Measurements from ENCODE around the gene LRP1B.
"Not testable (repeated sequence)": the region's sequence is repeated elsewhere in the genome, so short reads cannot be mapped to it uniquely, and the experiment has no call there.

Gene LRP1B

DNA sequence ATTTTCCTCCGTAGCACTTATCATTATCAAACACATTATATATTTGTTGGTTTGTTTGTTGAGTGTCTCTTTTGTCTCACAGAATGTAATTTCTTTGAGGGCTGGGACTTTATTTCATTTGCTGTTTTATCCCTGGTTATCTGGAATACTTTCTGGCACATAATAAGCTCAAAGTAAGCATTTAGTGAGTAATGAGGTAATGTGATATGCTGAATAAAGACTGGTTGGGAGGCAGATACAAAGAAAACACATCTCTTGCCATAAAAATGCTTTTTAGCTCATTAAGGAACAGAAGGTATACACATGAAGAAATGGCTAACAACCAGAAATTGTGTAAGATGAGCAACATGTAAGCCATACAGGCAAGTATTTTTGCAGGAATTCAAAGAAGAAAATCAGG lies 1411.8 kb downstream of the LRP1B start:
- no peak for DNase-seq (ENCODE audit: low read depth, low spot score)

- no peak for DNase-seq (ENCODE audit: low read depth, low spot score)
Measured at GRCh38 chr2:140717481-140717880, 1413.3 kb downstream of the LRP1B start.

DNA sequence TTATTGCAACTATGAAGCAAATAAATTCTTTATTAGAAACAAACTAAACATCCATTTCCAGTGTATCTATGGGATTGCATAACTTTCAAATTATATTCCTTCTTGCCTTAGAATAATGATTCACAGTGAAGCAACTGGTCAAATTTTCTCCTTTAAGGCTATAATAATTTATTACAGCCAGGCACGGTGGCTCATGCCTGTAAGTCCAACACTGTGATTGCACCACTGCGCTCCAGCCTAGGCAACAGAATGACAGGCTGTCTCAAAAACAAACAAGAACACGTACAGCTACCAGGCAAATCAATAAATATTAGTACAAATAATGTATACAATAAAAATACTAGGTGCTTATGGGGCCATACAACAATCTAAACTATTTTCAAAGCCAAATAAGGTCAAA lies 1416.2 kb downstream of the LRP1B start:
- DNase-seq (ENCODE audit: low read depth, low spot score), result no peak

DNA sequence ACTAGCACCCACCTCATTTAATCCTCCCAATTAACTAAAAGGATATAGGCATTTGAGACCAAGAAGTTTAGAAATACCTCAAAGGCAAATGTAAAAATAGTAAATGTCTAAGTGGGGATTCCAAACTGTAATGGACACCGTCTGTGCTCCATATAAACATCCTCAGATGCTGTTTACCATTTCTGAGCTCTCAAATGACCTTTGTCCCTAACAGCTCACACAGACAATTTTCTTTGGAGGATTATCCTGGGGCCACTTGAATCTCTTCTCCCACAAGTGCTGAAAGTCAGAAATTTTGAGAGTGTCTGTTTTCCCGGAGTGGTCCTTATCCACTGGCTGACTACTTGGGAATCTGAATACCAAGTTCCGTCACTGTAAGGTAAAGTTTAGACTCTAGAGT lies 1418.9 kb downstream of the LRP1B start:
- DNase-seq (ENCODE audit: low read depth, low spot score), result no peak

DNA sequence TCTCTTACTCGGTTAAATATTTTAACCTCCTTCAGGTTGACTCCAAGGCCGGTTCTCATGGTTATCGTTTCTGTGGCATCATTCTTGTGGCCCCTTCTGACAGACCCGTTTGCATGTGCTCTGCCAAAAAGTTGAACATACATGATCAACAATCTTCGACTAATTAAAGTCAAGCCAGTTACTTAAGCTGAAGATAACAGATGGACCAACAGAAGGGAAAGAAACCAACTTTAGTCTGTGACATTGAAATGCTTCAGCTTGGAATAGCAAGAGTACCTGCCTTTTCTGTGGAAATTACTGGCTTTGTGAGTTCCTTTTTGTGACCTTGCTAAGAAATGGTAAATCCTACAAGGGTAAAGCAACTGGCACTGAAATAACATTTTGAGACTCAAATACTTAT lies 1429.1 kb downstream of the LRP1B start:
- no peak for DNase-seq (ENCODE audit: low read depth, low spot score)

DNA sequence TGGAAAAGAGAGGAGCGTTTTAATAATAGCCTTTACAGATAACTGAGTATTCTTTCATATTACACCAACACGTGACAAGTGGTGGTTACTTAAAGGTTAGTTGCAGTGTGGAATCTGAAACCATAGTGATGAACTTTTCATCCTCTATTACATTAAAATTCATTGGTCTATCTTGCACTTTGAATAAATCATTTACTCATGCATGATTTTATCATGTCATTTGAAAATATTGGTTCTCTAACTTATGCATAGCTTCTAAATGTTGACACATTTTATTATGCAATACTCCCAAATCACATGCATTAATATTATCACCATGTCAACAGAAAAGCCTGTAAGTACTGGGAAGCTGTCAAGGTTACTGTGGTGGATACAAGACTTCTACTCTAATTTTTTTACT lies 1432.2 kb downstream of the LRP1B start:
- no peak for DNase-seq (ENCODE audit: low read depth, low spot score)

DNA sequence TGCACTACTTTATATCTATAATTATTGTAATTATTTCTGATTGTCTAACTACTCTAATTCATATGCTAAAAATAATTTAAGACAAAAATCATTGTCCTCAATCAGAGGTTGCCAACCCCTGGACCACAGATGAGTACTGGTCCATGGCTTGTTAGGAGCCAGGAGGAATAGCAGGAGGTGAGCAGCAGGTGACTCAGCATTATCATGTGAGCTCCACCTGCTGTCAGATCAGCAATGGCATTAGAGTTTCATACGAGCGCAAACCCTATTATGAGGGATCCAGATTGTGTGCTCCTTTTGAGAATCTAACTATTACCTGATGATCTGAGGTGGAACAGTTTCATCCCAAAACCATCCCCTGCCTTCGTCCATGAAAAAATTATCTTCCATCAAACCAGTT lies 1434.4 kb downstream of the LRP1B start:
- DNase-seq (ENCODE audit: low read depth, low spot score), result no peak

DNA sequence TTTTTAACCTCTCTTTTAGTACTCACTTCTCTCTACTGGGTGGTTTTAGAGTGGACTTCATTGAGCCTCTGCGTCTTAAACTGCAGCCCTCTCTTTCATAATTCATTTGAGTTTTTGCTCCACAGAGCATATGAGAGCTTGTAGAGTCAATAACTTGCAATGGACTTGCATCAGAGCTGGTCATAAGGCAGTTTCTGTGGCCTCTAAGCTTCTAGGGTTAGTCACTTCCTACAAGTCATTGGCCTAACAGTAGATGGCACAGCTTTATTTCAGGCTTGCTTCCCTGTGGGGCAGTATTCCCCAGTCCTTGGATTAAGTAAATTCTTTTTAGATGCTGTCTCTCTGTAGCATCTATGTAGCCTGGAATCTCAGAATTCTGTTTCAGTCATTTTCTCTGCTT lies 1435.7 kb downstream of the LRP1B start:
- DNase-seq (ENCODE audit: low read depth, low spot score), result no peak

GRCh38 chr2:140687825-140688224 lies 1443.0 kb downstream of the LRP1B start:
- no peak for DNase-seq (ENCODE audit: low read depth, low spot score)

DNA sequence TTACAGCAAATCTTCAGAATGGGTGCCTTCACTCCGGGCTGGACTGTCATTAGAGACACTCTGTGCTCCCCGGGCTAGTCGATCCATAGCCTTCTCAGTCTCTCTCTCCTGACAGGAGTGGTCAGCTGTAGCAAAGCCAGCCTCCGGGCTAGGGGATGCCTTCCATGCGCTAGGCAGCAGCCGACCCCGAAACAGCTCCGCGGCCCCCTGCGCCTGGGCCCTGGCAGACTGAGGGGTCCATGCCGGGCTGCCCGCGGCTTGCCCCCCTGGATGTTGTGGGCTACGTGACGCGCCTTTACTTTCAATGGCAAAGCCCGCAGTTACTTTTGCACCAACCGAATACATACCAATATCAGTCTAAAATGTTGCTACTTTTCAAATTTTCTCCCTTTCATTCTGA lies 1447.2 kb downstream of the LRP1B start:
- DNase-seq (ENCODE audit: low read depth, low spot score), result no peak

- DNase-seq (ENCODE audit: low read depth, low spot score), result no peak
Measured at GRCh38 chr2:140680862-140681261, 1450.0 kb downstream of the LRP1B start.

- DNase-seq (ENCODE audit: low read depth, low spot score), result no peak
Measured at GRCh38 chr2:140679752-140680151, 1451.1 kb downstream of the LRP1B start.

DNA sequence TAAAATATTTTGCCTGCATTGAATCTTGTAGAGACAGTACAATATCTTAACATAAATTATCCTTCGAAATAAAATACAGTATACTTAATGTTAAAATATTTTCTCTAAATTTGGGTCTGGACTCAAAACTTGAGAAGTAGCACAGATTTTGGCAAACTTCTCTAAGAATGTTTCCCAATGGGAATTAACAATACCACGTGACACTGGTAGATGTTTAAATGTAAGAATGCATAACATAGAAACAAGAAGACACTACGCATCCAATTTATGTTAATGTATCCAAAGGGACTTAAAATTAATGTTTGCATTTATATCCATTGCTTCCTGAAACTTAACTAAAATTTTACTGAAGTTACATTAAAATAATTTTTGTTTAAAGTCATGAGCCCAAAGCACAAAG lies 1460.9 kb downstream of the LRP1B start:
- no peak for DNase-seq (ENCODE audit: low read depth, low spot score)

- no peak for DNase-seq (ENCODE audit: low read depth, low spot score)
Measured at GRCh38 chr2:140667203-140667602, 1463.6 kb downstream of the LRP1B start.

DNA sequence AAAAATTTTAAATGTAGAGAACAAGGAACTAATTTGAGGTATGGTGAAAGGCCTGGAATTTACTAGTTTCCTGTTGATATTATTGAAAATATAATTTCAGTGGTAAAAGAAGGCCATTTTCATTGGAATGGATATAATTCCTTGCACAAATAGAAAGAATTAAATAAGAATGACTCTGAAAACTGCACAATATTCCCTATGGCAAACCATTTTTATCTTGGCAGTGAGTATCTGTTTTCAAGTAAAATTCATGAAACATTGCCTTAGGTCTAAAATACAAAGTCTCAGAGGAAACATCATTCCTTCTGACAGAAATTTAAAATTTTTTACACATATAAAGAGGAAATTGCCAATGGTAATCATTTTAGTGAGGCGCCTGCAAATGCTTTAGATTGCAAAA lies 1468.3 kb downstream of the LRP1B start:
- DNase-seq (ENCODE audit: low read depth, low spot score), result no peak

GRCh38 chr2:140658760-140659692 lies 1471.8 kb downstream of the LRP1B start:
- DNase-seq (ENCODE audit: low read depth, low spot score), result no peak

DNA sequence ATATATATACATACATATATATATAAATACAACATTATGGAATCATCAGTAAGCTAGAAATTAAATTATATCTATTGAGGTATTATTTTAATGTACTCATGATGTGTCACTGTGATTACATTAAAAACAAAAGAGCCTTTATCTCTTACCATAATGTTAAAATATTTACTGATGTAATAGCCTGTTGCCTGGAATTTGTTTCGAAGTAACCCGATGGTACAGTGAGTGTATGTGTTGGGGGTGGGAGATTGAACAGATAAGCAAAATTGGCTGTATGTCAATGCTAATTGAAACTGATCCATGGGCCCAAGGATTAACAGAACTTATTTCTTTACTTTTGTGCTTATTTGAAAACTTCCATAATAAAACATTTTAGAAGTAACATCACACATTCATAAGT lies 1473.2 kb downstream of the LRP1B start:
- DNase-seq (ENCODE audit: low read depth, low spot score), result no peak

- DNase-seq (ENCODE audit: low read depth, low spot score), result no peak
Measured at GRCh38 chr2:140654565-140654964, 1476.3 kb downstream of the LRP1B start.

DNA sequence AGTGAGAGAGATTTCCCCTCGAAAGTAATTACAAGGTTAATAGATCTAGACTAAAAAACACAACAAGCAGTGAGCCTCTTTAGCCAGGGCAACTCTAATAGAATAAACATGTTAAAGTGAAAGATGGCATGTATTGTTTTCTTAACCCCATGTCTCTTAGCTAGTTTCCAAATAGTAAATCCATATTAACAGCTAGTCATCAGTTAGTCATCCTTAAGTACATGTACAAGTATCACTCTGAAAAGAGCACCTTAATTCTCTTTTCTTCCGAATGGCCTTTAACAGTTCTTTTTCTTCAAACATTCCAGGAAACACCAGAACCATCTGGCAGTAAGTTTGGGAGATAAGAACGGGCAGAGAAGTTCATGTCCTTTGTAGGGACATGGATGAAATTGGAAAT lies 1480.0 kb downstream of the LRP1B start:
- DNase-seq (ENCODE audit: low read depth, low spot score), result no peak

DNA sequence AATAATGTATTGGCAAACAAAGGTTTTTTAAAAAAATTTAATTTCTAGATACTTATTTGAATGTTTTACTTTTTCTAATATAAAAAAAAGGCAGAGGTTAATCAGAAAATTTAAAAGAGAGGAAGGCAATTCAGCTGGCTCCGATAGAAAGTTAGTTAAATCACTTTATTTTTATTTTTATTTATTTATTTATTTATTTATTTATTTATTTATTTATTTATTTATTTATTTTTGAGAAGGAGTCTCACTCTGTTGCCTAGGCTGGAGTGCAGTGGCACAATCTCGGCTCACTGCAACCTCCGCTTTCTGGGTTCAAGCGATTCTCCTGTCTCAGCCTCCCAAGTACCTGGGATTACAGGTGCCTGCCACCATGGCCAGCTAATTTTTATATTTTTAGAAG lies 1480.7 kb downstream of the LRP1B start:
- DNase-seq (ENCODE audit: low read depth, low spot score), result not testable (repeated sequence)

DNA sequence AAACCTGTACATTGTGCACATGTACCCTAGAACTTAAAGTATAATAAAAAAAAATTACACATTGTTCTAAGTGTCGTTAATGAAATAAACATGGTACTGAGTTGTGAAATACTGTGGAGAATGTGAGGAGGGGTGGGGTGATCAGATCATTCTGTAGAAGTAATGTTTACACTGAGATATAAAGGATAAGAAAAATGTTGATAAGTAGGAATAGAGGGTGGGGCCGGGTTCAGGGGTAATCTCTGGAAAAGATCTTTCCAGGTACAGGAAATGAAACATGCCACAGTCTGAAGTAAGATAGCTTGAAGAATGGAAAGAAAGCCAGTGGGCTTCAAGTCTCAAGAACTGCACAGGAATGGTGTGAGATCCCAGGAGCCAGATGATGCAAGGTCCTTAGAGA lies 1482.4 kb downstream of the LRP1B start:
- DNase-seq (ENCODE audit: low read depth, low spot score), result no peak

- DNase-seq (ENCODE audit: low read depth, low spot score), result no peak
Measured at GRCh38 chr2:140643761-140644187, 1487.0 kb downstream of the LRP1B start.

GRCh38 chr2:140641163-140641562 lies 1489.7 kb downstream of the LRP1B start:
- DNase-seq (ENCODE audit: low read depth, low spot score), result no peak

GRCh38 chr2:140639628-140640027 lies 1491.2 kb downstream of the LRP1B start:
- no peak for DNase-seq (ENCODE audit: low read depth, low spot score)
